Measurements from ENCODE around the gene SNTG2.

GRCh38 chr2:944693-945092 lies 6.0 kb upstream of the SNTG2 start:
- no peak for TF ChIP-seq POLR2A (IDR thresholded peaks at IDR 0.05; ENCODE audit: low read length)
- no peak for TF ChIP-seq GATA1 (IDR thresholded peaks at IDR 0.05; ENCODE audit: low read depth, low read length)

Data from erythroblast (primary cell).